HEK293 (cell line): ENCODE data around the gene FAM83D.

ENCODE experiments used
- CTCF ChIA-PET: fragments of 350-600 bp; formaldehyde crosslinking; extraction: SDS; loops from one replicate; lab custom pipeline; 2021; ENCODE audit warnings: antibody characterized with exemption; lab: Yijun Ruan, JAX
- POLR2A ChIA-PET: fragments of 300-600 bp; formaldehyde crosslinking; extraction: SDS; loops from one replicate; lab custom pipeline; 2020; ENCODE audit warnings: antibody characterized with exemption, inconsistent platforms; lab: Yijun Ruan, JAX
- H3K27ac ChIP-seq: fragments of 200-500 bp; sonication (Bioruptor generic); 2 replicates; pipeline ENCODE4 v1.5.1; 2014; ENCODE audit warnings: low read depth, low read length, control low read depth, inconsistent platforms; ENCODE audit errors: extremely low read depth
- H3K36me3 ChIP-seq, 2 experiments: fragments of 200-500 bp in 1 of 2; sonication (Bioruptor generic) in 1 of 2; 1 replicate in 1 of 2; 2 replicates in 1 of 2; pipeline ENCODE4 v1.5.1; 2014 to 2017; ENCODE audit warnings: inconsistent platforms in 2 of 2, low read length in 2 of 2; ENCODE audit not compliant: control insufficient read depth in 2 of 2, insufficient read depth in 1 of 2
- H3K4me1 ChIP-seq: fragments of 200-500 bp; sonication (Bioruptor generic); 2 replicates; pipeline ENCODE4 v1.5.1; 2014; ENCODE audit warnings: mild to moderate bottlenecking, low read length, inconsistent platforms; ENCODE audit not compliant: control insufficient read depth, insufficient read depth
- H3K4me3 ChIP-seq: 2 replicates; pipeline ENCODE4 v1.5.1; 2011; ENCODE audit warnings: low read depth, mild to moderate bottlenecking, control low read depth, low read length, moderate library complexity
- H3K9me3 ChIP-seq: fragments of 200-500 bp; sonication (Bioruptor generic); 2 replicates; pipeline ENCODE4 v1.5.1; 2014; ENCODE audit warnings: low read depth, low read length, inconsistent platforms; ENCODE audit not compliant: control insufficient read depth, insufficient read depth
- EGR2 ChIP-seq: fragments of 450-650 bp; formaldehyde crosslinking; IDR thresholded peaks from 2 replicates; pipeline ENCODE4 v1.5.1; 2016; ENCODE audit warnings: low read depth, missing biosample characterization, missing genetic modification characterization
- KLF1 ChIP-seq: fragments of 450-650 bp; formaldehyde crosslinking; IDR thresholded peaks from 2 replicates; pipeline ENCODE4 v1.5.1; 2016; ENCODE audit warnings: missing biosample characterization, missing genetic modification characterization
- OVOL3 ChIP-seq: fragments of 450-650 bp; formaldehyde crosslinking; IDR thresholded peaks from 2 replicates; pipeline ENCODE4 v1.5.1; 2016; ENCODE audit warnings: missing biosample characterization, missing genetic modification characterization
- PRDM10 ChIP-seq: fragments of 450-650 bp; formaldehyde crosslinking; IDR thresholded peaks from 2 replicates; pipeline ENCODE4 v1.5.1; 2016; ENCODE audit warnings: missing biosample characterization, missing genetic modification characterization
- YY1 ChIP-seq: fragments of 450-650 bp; formaldehyde crosslinking; IDR thresholded peaks from 2 replicates; pipeline ENCODE4 v1.5.1; 2018; ENCODE audit warnings: missing biosample characterization, missing genetic modification characterization
- YY2 ChIP-seq: fragments of 450-650 bp; formaldehyde crosslinking; IDR thresholded peaks from 2 replicates; pipeline ENCODE4 v1.5.1; 2016; ENCODE audit warnings: missing biosample characterization, missing genetic modification characterization
- ZBTB1 ChIP-seq: fragments of 450-650 bp; formaldehyde crosslinking; IDR thresholded peaks from 2 replicates; pipeline ENCODE4 v1.5.1; 2016; ENCODE audit warnings: missing biosample characterization, missing genetic modification characterization
- ZBTB21 ChIP-seq: fragments of 450-650 bp; formaldehyde crosslinking; IDR thresholded peaks from 2 replicates; pipeline ENCODE4 v1.5.1; 2017; ENCODE audit warnings: missing biosample characterization, missing genetic modification characterization
- ZIC2 ChIP-seq: fragments of 450-650 bp; formaldehyde crosslinking; IDR thresholded peaks from 2 replicates; pipeline ENCODE4 v1.5.1; 2016; ENCODE audit warnings: missing biosample characterization, missing genetic modification characterization
- ZNF140 ChIP-seq: fragments of 450-650 bp; formaldehyde crosslinking; IDR thresholded peaks from 2 replicates; pipeline ENCODE4 v1.5.1; 2016; ENCODE audit warnings: missing biosample characterization, missing genetic modification characterization
- ZNF16 ChIP-seq: fragments of 450-650 bp; formaldehyde crosslinking; IDR thresholded peaks from 2 replicates; pipeline ENCODE4 v1.5.1; 2016; ENCODE audit warnings: low read depth, missing biosample characterization, missing genetic modification characterization
- ZNF2 ChIP-seq: fragments of 450-650 bp; formaldehyde crosslinking; IDR thresholded peaks from 2 replicates; pipeline ENCODE4 v1.5.1; 2016; ENCODE audit warnings: missing biosample characterization, missing genetic modification characterization
- ZNF341 ChIP-seq: fragments of 450-650 bp; formaldehyde crosslinking; IDR thresholded peaks from 2 replicates; pipeline ENCODE4; 2016; ENCODE audit warnings: low read depth, missing biosample characterization, missing genetic modification characterization
- ZNF473 ChIP-seq: fragments of 450-650 bp; formaldehyde crosslinking; IDR thresholded peaks from 2 replicates; pipeline ENCODE4 v1.5.1; 2017; ENCODE audit warnings: missing biosample characterization, missing genetic modification characterization
- ZNF501 ChIP-seq: fragments of 450-650 bp; formaldehyde crosslinking; IDR thresholded peaks from 2 replicates; pipeline ENCODE4 v1.5.1; 2016; ENCODE audit warnings: missing biosample characterization, missing genetic modification characterization
- ZNF621 ChIP-seq: fragments of 450-650 bp; formaldehyde crosslinking; IDR thresholded peaks from 2 replicates; pipeline ENCODE4 v1.5.1; 2017; ENCODE audit warnings: missing biosample characterization, missing genetic modification characterization
- ZNF624 ChIP-seq: fragments of 450-650 bp; formaldehyde crosslinking; IDR thresholded peaks from 2 replicates; pipeline ENCODE4 v1.5.1; 2017; ENCODE audit warnings: missing biosample characterization, missing genetic modification characterization
- ZNF629 ChIP-seq: fragments of 450-650 bp; formaldehyde crosslinking; IDR thresholded peaks from 2 replicates; pipeline ENCODE4 v1.5.1; 2017; ENCODE audit warnings: missing biosample characterization, missing genetic modification characterization
- ZNF670 ChIP-seq: fragments of 450-650 bp; formaldehyde crosslinking; IDR thresholded peaks from 2 replicates; pipeline ENCODE4 v1.5.1; 2016; ENCODE audit warnings: missing biosample characterization, missing genetic modification characterization, low read depth
- ZNF707 ChIP-seq: fragments of 450-650 bp; formaldehyde crosslinking; IDR thresholded peaks from 2 replicates; pipeline ENCODE4 v1.5.1; 2016; ENCODE audit warnings: missing biosample characterization, missing genetic modification characterization
- ZSCAN18 ChIP-seq: fragments of 450-650 bp; formaldehyde crosslinking; IDR thresholded peaks from 2 replicates; pipeline ENCODE4 v1.5.1; 2016; ENCODE audit warnings: missing biosample characterization, missing genetic modification characterization
- TF ChIP-seq, protein P1 (sequence below): fragments of 450-650 bp; IDR thresholded peaks from 2 replicates; pipeline ENCODE4 v1.5.1; 2018; ENCODE audit warnings: missing biosample characterization, mild to moderate bottlenecking, missing genetic modification characterization
- TF ChIP-seq, protein P2 (sequence below): fragments of 450-650 bp; formaldehyde crosslinking; IDR thresholded peaks from 2 replicates; pipeline ENCODE4 v1.5.1; 2016; ENCODE audit warnings: missing biosample characterization, missing genetic modification characterization

FAM83D gene

DNA sequence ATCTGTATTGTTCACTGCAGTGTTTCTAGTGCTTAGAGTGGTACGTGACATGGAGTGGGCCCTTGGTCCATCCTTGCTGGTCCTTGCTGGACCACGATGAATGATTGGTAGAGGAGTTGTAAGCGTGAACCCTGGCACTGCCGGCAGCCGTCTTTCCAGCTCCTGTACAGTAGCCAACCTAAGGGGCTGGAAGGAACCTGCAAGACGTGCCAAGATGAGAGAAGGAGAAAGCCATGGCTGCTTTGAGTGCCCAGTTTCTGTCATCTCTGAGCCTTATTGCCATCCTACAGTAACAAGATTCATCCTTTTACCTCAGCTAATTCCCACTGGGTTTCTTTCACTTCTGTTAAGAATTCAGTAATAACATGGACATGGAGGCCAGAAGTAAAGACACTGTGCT lies 41.9 kb downstream of the FAM83D start (continued):
- TF ChIP-seq ZSCAN18 (tag by site-specific recombination), result no peak
- no peak for TF ChIP-seq ZNF140 (tag by site-specific recombination)
- no peak for TF ChIP-seq ZNF670
- no peak for TF ChIP-seq ZNF2
- no peak for TF ChIP-seq YY2 (tag by site-specific recombination)
- TF ChIP-seq YY1 (tag by site-specific recombination), result no peak
- TF ChIP-seq ZIC2 (tag by site-specific recombination), result no peak
- no peak for TF ChIP-seq ZBTB1 (tag by site-specific recombination)
- no peak for TF ChIP-seq ZNF341 (tag by site-specific recombination)
- no peak for TF ChIP-seq ZNF629 (tag by site-specific recombination)
- no peak for TF ChIP-seq ZNF624

DNA sequence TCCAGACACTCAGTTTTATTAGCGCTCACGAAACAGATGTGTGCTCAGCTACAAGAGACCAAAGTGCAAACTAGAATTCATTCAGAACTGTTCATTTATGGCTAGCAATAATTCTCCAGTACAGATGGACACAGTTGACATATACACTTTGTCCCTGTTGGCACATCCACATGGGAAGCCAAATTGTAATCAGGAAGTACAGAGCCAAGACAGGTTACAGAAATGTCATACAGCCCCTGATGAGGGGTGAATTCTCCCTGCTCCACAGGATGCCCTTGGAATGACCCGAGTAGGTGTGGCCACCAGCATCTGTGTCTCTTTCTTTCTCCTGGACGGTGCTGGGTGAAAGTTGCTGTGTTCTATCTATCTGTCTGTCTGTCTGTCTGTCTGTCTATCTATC lies 43.5 kb downstream of the FAM83D start:
- peaks cover 5% of the 10 kb centered on the region; the same call in 1 of the 2 replicates for H3K4me1 ChIP-seq
- CTCF ChIA-PET, result interaction anchor here (1.1 kb wide), 1 partner anchor 81 kb away, joined by 3 read pairs; no protein-coding TSS in a partner anchor
- no peak overlapping the region for H3K4me3 ChIP-seq
- H3K9me3 ChIP-seq, result no peaks in the 10 kb centered on the region
- H3K27ac ChIP-seq, result no peak overlapping the region
- POLR2A ChIA-PET, result no interaction called here
- H3K36me3 ChIP-seq, result peaks cover 9 to 65% of the 10 kb centered on the region in 2 experiments
- TF ChIP-seq PRDM10 (tag by site-specific recombination) (peak; percentile 38; the same call in 1 of the 2 replicates), ZNF501 (tag by site-specific recombination) (no peak)

GRCh38 chr20:38970302-38970701 lies 44.1 kb downstream of the FAM83D start:
- Histone ChIP-seq H3K4me1 (peaks cover 5% of the 10 kb centered on the region; the same call in 1 of the 2 replicates), H3K27ac (no peak overlapping the region), H3K36me3 (peaks cover 9 to 64% of the 10 kb centered on the region in 2 experiments), H3K4me3 (no peak overlapping the region), H3K9me3 (no peaks in the 10 kb centered on the region)
- ChIA-PET CTCF (interaction anchor here (0.6 to 1.0 kb wide), 3 partner anchors 44 to 134 kb away, joined by 3 to 4 read pairs (median 3); partner anchors contain the start of gene FAM83D), POLR2A (no interaction called here)
- TF ChIP-seq ZNF621 (tag by site-specific recombination) (no peak), ZNF707 (tag by site-specific recombination) (no peak), ZNF629 (tag by site-specific recombination) (peak; percentile 95), ZNF473 (tag by site-specific recombination) (no peak), EGR2 (no peak), OVOL3 (tag by site-specific recombination) (no peak), ZBTB21 (tag by site-specific recombination) (peak; percentile 74), KLF1 (tag by site-specific recombination) (no peak), ZNF16 (tag by site-specific recombination) (no peak)
- TF ChIP-seq, protein P1, sequence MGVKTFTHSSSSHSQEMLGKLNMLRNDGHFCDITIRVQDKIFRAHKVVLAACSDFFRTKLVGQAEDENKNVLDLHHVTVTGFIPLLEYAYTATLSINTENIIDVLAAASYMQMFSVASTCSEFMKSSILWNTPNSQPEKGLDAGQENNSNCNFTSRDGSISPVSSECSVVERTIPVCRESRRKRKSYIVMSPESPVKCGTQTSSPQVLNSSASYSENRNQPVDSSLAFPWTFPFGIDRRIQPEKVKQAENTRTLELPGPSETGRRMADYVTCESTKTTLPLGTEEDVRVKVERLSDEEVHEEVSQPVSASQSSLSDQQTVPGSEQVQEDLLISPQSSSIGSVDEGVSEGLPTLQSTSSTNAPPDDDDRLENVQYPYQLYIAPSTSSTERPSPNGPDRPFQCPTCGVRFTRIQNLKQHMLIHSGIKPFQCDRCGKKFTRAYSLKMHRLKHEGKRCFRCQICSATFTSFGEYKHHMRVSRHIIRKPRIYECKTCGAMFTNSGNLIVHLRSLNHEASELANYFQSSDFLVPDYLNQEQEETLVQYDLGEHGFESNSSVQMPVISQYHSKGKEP, result no peak
- TF ChIP-seq, protein P2, sequence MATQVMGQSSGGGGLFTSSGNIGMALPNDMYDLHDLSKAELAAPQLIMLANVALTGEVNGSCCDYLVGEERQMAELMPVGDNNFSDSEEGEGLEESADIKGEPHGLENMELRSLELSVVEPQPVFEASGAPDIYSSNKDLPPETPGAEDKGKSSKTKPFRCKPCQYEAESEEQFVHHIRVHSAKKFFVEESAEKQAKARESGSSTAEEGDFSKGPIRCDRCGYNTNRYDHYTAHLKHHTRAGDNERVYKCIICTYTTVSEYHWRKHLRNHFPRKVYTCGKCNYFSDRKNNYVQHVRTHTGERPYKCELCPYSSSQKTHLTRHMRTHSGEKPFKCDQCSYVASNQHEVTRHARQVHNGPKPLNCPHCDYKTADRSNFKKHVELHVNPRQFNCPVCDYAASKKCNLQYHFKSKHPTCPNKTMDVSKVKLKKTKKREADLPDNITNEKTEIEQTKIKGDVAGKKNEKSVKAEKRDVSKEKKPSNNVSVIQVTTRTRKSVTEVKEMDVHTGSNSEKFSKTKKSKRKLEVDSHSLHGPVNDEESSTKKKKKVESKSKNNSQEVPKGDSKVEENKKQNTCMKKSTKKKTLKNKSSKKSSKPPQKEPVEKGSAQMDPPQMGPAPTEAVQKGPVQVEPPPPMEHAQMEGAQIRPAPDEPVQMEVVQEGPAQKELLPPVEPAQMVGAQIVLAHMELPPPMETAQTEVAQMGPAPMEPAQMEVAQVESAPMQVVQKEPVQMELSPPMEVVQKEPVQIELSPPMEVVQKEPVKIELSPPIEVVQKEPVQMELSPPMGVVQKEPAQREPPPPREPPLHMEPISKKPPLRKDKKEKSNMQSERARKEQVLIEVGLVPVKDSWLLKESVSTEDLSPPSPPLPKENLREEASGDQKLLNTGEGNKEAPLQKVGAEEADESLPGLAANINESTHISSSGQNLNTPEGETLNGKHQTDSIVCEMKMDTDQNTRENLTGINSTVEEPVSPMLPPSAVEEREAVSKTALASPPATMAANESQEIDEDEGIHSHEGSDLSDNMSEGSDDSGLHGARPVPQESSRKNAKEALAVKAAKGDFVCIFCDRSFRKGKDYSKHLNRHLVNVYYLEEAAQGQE (tag by site-specific recombination), result no peak
